GM23338 (cell line): ENCODE results near the gene TRIB2. TPM values are rescaled to one million over a fixed set of nuclear protein-coding genes. Genes with fewer than 3 reads are reported as not detected.

Source experiments
- ATAC-seq: fragments of 200-7000 bp; cut with Tn5 transposase; 3 replicates; pipeline ENCODE4 v1.9.1; 2020
- DNase-seq: peaks from one replicate; pipeline ENCODE4 v3.0.0-alpha.2; 2015; ENCODE audit warnings: low spot score
- H2AFZ ChIP-seq: fragments of 200-600 bp; sonication (generic); 2 replicates; pipeline ENCODE4 v1.8.0; 2016; ENCODE audit warnings: antibody characterized with exemption, mild to moderate bottlenecking, moderate library complexity
- H3F3A ChIP-seq: fragments of 200-600 bp; sonication (generic); replicated peaks from 2 replicates; pipeline ENCODE4 v1.8.0; 2017; ENCODE audit warnings: antibody characterized with exemption, mixed run types, low read depth
- H3K27ac ChIP-seq: fragments of 200-600 bp; sonication (generic); 2 replicates; pipeline ENCODE4 v1.6.1; 2016; ENCODE audit warnings: low read depth
- H3K27me3 ChIP-seq: fragments of 200-600 bp; sonication (generic); 2 replicates; pipeline ENCODE4 v1.8.0; 2016; ENCODE audit warnings: mild to moderate bottlenecking, mixed run types, moderate library complexity; ENCODE audit not compliant: insufficient read depth
- H3K36me3 ChIP-seq: fragments of 200-600 bp; sonication (generic); 2 replicates; pipeline ENCODE4 v1.8.0; 2016; ENCODE audit warnings: mild to moderate bottlenecking; ENCODE audit not compliant: insufficient read depth
- H3K4me1 ChIP-seq: fragments of 200-600 bp; sonication (generic); 2 replicates; pipeline ENCODE4 v1.8.0; 2016; ENCODE audit warnings: mild to moderate bottlenecking, moderate library complexity; ENCODE audit not compliant: insufficient read depth
- H3K4me2 ChIP-seq: fragments of 200-600 bp; sonication (generic); 2 replicates; pipeline ENCODE4 v1.7.1; 2017; ENCODE audit warnings: mixed run types
- H3K4me3 ChIP-seq: fragments of 200-600 bp; sonication (generic); 2 replicates; pipeline ENCODE4 v1.6.1; 2016; ENCODE audit warnings: mixed run types
- H3K79me2 ChIP-seq: fragments of 200-600 bp; sonication (generic); replicated peaks from 2 replicates; pipeline ENCODE4 v1.8.0; 2017; ENCODE audit warnings: mild to moderate bottlenecking; ENCODE audit not compliant: insufficient read depth
- H3K9me2 ChIP-seq: fragments of 200-600 bp; sonication (generic); 2 replicates; pipeline ENCODE4 v1.8.0; 2017; ENCODE audit not compliant: insufficient read depth
- H4K20me1 ChIP-seq: fragments of 200-600 bp; sonication (generic); replicated peaks from 2 replicates; pipeline ENCODE4 v1.8.0; 2017; ENCODE audit warnings: mild to moderate bottlenecking; ENCODE audit not compliant: insufficient read depth
- H3K27ac Mint-ChIP-seq: 2 replicates; pipeline ENCODE4 v1.8.0; 2020; ENCODE audit warnings: inconsistent platforms, mild to moderate bottlenecking, moderate library complexity, mixed read lengths
- H3K27me3 Mint-ChIP-seq: 3 replicates; pipeline ENCODE4 v1.8.0; 2022; ENCODE audit warnings: low read depth, mild to moderate bottlenecking, moderate library complexity, mixed read lengths, inconsistent platforms; ENCODE audit not compliant: insufficient read depth, poor library complexity
- H3K36me3 Mint-ChIP-seq: 3 replicates; pipeline ENCODE4 v1.8.0; 2021; ENCODE audit warnings: low read depth, mild to moderate bottlenecking, inconsistent platforms, moderate library complexity, mixed read lengths
- H3K4me1 Mint-ChIP-seq: 3 replicates; pipeline ENCODE4 v1.8.0; 2020; ENCODE audit warnings: mild to moderate bottlenecking, inconsistent platforms, mixed read lengths
- H3K4me3 Mint-ChIP-seq: 3 replicates; pipeline ENCODE4 v1.8.0; 2021; ENCODE audit warnings: moderate library complexity, mild to moderate bottlenecking, inconsistent platforms, mixed read lengths
- H3K9me3 Mint-ChIP-seq: 3 replicates; pipeline ENCODE4 v1.8.0; 2020; ENCODE audit warnings: moderate library complexity, mild to moderate bottlenecking, inconsistent platforms, mixed read lengths
- CREB1 ChIP-seq: fragments of 250-450 bp; sonication (Bioruptor Pico); IDR thresholded peaks from 2 replicates; pipeline ENCODE4 v1.5.0; 2020; ENCODE audit warnings: low read depth, mild to moderate bottlenecking, moderate library complexity
- CTCF ChIP-seq, 2 experiments: fragments of 200-600 bp in 1 of 2; sonication (generic) in 1 of 2; conservative IDR thresholded peaks; 2 replicates each; pipeline versions ENCODE4 v1.5.1 to v1.6.1; 2016 to 2017; ENCODE audit warnings: antibody characterized with exemption in 2 of 2, low read depth in 2 of 2, mild to moderate bottlenecking in 2 of 2, moderate library complexity in 1 of 2
- ETS1 ChIP-seq: IDR thresholded peaks from 2 replicates; pipeline ENCODE4 v1.6.1; 2016; ENCODE audit warnings: antibody characterized with exemption
- EZH2 ChIP-seq: fragments of 200-600 bp; sonication (generic); IDR thresholded peaks from one replicate; pipeline ENCODE4 v1.8.0; 2017; ENCODE audit warnings: antibody characterized with exemption, mild to moderate bottlenecking, low read depth; ENCODE audit not compliant: unreplicated experiment
- EZH2phosphoT487 ChIP-seq: fragments of 200-600 bp; sonication (generic); IDR thresholded peaks from one replicate; pipeline ENCODE4 v1.8.1; 2018; ENCODE audit warnings: antibody characterized with exemption; ENCODE audit not compliant: unreplicated experiment
- JUNB ChIP-seq: IDR thresholded peaks from one replicate; pipeline ENCODE4 v1.6.1; 2016; ENCODE audit warnings: antibody characterized with exemption; ENCODE audit not compliant: unreplicated experiment
- NANOG ChIP-seq: IDR thresholded peaks from 2 replicates; pipeline ENCODE4 v1.6.1; 2016; ENCODE audit warnings: antibody characterized with exemption, borderline replicate concordance
- POLR2AphosphoS5 ChIP-seq: IDR thresholded peaks from 2 replicates; pipeline ENCODE4 v1.6.1; 2016; ENCODE audit warnings: antibody characterized with exemption, low read depth
- REST ChIP-seq: IDR thresholded peaks from one replicate; pipeline ENCODE4 v1.6.1; 2018; ENCODE audit warnings: antibody characterized with exemption; ENCODE audit not compliant: unreplicated experiment
- STAT1 ChIP-seq: IDR thresholded peaks from one replicate; pipeline ENCODE4 v1.6.1; 2016; ENCODE audit warnings: antibody characterized with exemption; ENCODE audit not compliant: unreplicated experiment
- ZNF114 ChIP-seq: fragments of 250-450 bp; sonication (Bioruptor Pico); IDR thresholded peaks from 2 replicates; pipeline ENCODE4 v1.5.0; 2020; ENCODE audit warnings: mild to moderate bottlenecking, moderate library complexity
- ZNF331 ChIP-seq: fragments of 250-450 bp; sonication (Bioruptor Pico); IDR thresholded peaks from 2 replicates; pipeline ENCODE4 v1.5.0; 2020; ENCODE audit warnings: low read depth, mild to moderate bottlenecking, moderate library complexity
- polyA plus RNA-seq: library from polyadenylated mRNA; unstranded; fragments of >200 nt; fragmentation: Nextera tagmentation; extraction: Ambion mirVana; gene quantifications from 2 replicates; pipeline ENCODE4 v1.2.1, GENCODE V29; 2016
- total RNA-seq: library from RNA; depleted of rRNA; stranded (reverse); fragments of >200 nt; shearing (Covaris generic); gene quantifications from 2 replicates; pipeline ENCODE4 v1.2.3, GENCODE V29; 2014

The TRIB2 gene
- total and polyA plus RNA-seq, 2 experiments from 2014 or later: 40.3 to 109 TPM

- H3K79me2 ChIP-seq: no peaks in the 10 kb centered on the region
- H3K36me3 ChIP-seq: no peaks in the 10 kb centered on the region
- no peaks in the 10 kb centered on the region for H4K20me1 ChIP-seq
- H3F3A ChIP-seq: no peaks in the 10 kb centered on the region
- no peak for TF ChIP-seq EZH2
- peaks cover 3% of the 10 kb centered on the region; the same call in 1 of the 3 replicates for H3K36me3 Mint-ChIP-seq
- no peak for DNase-seq
- peaks cover 8% of the 10 kb centered on the region for H3K27me3 Mint-ChIP-seq
- no peak overlapping the region for H3K27ac ChIP-seq
- H3K27ac Mint-ChIP-seq: no peak overlapping the region
- peaks cover 14% of the 10 kb centered on the region; the same call in 2 of the 3 replicates for H3K4me1 Mint-ChIP-seq
- no peak overlapping the region for H3K4me3 ChIP-seq
- H3K4me3 Mint-ChIP-seq: no peak overlapping the region
- H2AFZ ChIP-seq: no peak overlapping the region
- H3K9me3 Mint-ChIP-seq: peaks cover 6% of the 10 kb centered on the region; the same call in 2 of the 3 replicates
- no peak for ATAC-seq
- no peaks in the 10 kb centered on the region for H3K9me2 ChIP-seq
- H3K4me2 ChIP-seq: no peak overlapping the region
- peaks cover 3% of the 10 kb centered on the region; the same call in 1 of the 2 replicates for H3K4me1 ChIP-seq
- peaks cover 81% of the 10 kb centered on the region for H3K27me3 ChIP-seq
These were observed 62.3 kb downstream of the TRIB2 start for GRCh38 chr2:12778811-12779579.

GRCh38 chr2:12781329-12781728 is 64.6 kb downstream of the TRIB2 start:
- H3K9me2 ChIP-seq: no peaks in the 10 kb centered on the region
- H3K27me3 ChIP-seq: peaks cover 58% of the 10 kb centered on the region
- ATAC-seq (no peak), DNase-seq (no peak)
- no peaks in the 10 kb centered on the region for H3K4me1 ChIP-seq
- H3K36me3 ChIP-seq: no peaks in the 10 kb centered on the region
- Mint-ChIP-seq H3K9me3 (peaks cover 6% of the 10 kb centered on the region), H3K4me1 (peaks cover 13% of the 10 kb centered on the region; the same call in 2 of the 3 replicates), H3K36me3 (no peaks in the 10 kb centered on the region; the same call in 1 of the 3 replicates), H3K4me3 (no peak overlapping the region), H3K27ac (no peak overlapping the region), H3K27me3 (peaks cover 9% of the 10 kb centered on the region)
- no peak overlapping the region for H2AFZ ChIP-seq
- no peaks in the 10 kb centered on the region for H4K20me1 ChIP-seq
- no peaks in the 10 kb centered on the region for H3K79me2 ChIP-seq
- no peak overlapping the region for H3K4me2 ChIP-seq
- no peak overlapping the region for H3K4me3 ChIP-seq
- H3K27ac ChIP-seq: no peak overlapping the region
- no peaks in the 10 kb centered on the region for H3F3A ChIP-seq
- TF ChIP-seq ETS1: no peak
- TF ChIP-seq JUNB: no peak
- no peak for TF ChIP-seq ZNF114 (CRISPR knock-in tag)
- TF ChIP-seq CREB1 (CRISPR knock-in tag): no peak
- no peak for TF ChIP-seq ZNF331 (CRISPR knock-in tag)
- TF ChIP-seq EZH2: no peak
- no peak for TF ChIP-seq STAT1
- TF ChIP-seq EZH2phosphoT487: no peak
- no peak for TF ChIP-seq POLR2AphosphoS5
- TF ChIP-seq REST: no peak
- no peak for TF ChIP-seq NANOG
- no peak for TF ChIP-seq CTCF (conservative IDR thresholded peaks at IDR 0.05; ENCODE audit: low read depth in 2 of 2)
